Measurements from ENCODE around the gene TXK.
"Not testable (repeated sequence)": the region's sequence is repeated elsewhere in the genome, so short reads cannot be mapped to it uniquely, and the experiment has no call there.

DNA sequence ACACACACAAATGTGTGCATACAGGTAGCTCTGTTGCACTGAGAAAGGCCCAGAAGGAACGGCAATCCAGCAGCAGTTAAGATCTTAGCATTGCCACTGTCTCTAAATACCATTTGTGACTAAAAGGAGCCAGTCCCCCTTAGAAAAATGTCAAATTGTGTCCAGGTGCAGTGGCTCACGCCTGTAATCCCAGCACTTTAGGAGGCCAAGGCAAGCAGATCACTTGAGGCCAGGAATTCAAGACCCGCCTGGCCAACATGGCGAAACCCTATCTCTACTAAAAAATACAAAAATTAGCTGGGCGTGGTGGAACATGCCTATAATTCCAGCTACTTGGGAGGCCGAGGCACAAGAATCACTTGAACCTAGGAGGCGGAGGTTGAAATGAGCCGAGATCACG is 30.5 kb upstream of the TXK start:
- TF ChIP-seq, protein P1, sequence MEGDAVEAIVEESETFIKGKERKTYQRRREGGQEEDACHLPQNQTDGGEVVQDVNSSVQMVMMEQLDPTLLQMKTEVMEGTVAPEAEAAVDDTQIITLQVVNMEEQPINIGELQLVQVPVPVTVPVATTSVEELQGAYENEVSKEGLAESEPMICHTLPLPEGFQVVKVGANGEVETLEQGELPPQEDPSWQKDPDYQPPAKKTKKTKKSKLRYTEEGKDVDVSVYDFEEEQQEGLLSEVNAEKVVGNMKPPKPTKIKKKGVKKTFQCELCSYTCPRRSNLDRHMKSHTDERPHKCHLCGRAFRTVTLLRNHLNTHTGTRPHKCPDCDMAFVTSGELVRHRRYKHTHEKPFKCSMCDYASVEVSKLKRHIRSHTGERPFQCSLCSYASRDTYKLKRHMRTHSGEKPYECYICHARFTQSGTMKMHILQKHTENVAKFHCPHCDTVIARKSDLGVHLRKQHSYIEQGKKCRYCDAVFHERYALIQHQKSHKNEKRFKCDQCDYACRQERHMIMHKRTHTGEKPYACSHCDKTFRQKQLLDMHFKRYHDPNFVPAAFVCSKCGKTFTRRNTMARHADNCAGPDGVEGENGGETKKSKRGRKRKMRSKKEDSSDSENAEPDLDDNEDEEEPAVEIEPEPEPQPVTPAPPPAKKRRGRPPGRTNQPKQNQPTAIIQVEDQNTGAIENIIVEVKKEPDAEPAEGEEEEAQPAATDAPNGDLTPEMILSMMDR (IDR thresholded peaks at IDR 0.05): not testable (repeated sequence)
- TF ChIP-seq, protein P2, sequence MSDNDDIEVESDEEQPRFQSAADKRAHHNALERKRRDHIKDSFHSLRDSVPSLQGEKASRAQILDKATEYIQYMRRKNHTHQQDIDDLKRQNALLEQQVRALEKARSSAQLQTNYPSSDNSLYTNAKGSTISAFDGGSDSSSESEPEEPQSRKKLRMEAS (IDR thresholded peaks at IDR 0.05; ENCODE audit: low read depth): not testable (repeated sequence)
- not testable (repeated sequence) for TF ChIP-seq FOXM1 (IDR thresholded peaks at IDR 0.05; ENCODE audit: low read depth); EP300 (IDR thresholded peaks at IDR 0.05; ENCODE audit: borderline replicate concordance in 1 of 2, low read depth in 1 of 2, low read length in 1 of 2); RAD21 (IDR thresholded peaks at IDR 0.05; ENCODE audit: low read length); TAF1 (IDR thresholded peaks at IDR 0.05; ENCODE audit: borderline replicate concordance, low read depth, low read length); POLR2AphosphoS5 (IDR thresholded peaks at IDR 0.05; ENCODE audit: low read depth, low read length); RCOR1 (IDR thresholded peaks at IDR 0.05; ENCODE audit: low read length); EZH2phosphoT487 (IDR thresholded peaks at IDR 0.05; ENCODE audit: borderline replicate concordance, low read depth); JUND (IDR thresholded peaks at IDR 0.05)
- TF ChIP-seq, protein P3, sequence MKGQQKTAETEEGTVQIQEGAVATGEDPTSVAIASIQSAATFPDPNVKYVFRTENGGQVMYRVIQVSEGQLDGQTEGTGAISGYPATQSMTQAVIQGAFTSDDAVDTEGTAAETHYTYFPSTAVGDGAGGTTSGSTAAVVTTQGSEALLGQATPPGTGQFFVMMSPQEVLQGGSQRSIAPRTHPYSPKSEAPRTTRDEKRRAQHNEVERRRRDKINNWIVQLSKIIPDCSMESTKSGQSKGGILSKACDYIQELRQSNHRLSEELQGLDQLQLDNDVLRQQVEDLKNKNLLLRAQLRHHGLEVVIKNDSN (IDR thresholded peaks at IDR 0.05; ENCODE audit: borderline replicate concordance, low read depth): not testable (repeated sequence)
